ENCODE measurements around the gene KLHL17.
A peak's percentile ranks its signal among the peaks of the same experiment; 100 is the strongest.
"Not testable (repeated sequence)": the region's sequence is repeated elsewhere in the genome, so short reads cannot be mapped to it uniquely, and the experiment has no call there.

KLHL17 gene

DNA sequence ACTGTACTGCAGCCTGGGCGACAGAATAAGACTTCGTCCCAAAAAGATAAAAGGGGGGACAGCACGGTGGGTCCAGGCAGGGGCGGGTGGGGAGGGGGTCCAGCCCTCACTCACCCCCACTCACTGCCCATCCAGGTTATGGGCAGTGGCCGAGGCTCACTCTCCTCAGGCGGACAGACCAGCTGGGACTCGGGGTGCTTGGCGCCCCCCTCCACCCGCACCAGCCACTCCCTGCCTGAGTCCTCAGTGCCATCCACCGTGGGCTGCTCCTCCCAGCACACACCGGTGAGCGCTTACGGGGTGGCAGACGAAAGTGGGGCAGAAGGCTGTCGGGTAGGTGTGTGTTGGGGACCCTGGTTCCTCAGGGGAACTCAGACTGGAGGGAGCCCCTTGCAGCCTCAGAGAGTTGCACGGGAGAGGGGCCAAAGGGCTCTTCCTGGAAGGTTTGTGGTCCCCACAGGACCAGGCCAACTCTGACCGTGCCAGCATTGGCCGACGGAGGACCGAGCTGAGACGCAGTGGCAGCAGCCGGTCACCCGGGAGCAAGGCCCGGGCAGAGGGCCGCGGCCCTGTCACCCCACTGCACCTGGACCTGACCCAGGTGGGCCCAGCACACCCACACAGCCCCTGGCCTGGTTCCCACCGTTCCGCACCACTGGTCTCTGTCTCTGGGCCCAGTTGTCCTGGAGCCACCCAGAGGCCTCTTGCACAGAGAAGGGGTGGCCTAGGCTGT is 12.5 kb downstream of the KLHL17 start:
- TF ChIP-seq JUND (IDR thresholded peaks at IDR 0.05; ENCODE audit: low read depth): no peak
- in situ Hi-C loops (cut with HindIII; ENCODE audit: low pct_unique_long_range_greater_than_20kb, low sequenced_read_pairs): no loop called here

DNA sequence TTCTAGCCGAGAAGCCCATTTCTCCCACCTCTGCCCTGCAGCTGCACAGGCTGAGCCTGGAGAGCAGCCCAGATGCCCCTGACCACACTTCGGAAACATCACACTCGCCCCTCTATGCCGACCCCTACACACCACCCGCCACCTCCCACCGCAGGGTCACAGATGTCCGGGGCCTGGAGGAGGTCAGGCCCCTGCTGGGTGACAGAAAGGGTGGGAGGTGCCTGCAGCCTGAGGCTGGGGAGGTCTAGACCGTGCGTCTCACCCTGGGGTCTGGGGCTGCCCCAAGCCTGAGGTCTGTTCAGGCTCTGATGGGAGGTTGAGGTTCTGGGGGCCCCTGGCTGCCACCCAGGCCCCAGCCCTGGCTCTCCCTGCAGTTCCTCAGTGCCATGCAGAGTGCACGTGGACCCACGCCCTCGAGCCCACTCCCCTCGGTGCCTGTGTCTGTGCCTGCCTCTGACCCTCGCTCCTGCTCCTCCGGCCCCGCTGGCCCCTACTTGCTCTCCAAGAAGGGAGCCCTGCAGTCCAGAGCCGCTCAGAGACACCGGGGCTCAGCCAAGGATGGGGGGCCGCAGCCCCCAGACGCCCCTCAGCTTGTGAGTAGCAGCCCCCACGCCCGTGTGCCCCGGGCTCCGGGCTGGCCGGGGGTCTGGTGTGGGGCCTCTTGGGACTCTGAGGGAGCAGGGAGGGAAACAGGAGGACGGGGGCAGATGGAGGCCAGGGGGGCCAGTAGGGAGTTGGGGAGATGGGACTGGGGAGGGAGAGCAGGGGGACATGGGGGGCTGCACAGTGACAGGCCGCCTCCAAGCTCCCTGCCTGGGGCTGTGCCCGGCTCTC is 13.3 kb downstream of the KLHL17 start:
- DNase-seq (ENCODE audit: low read depth in 1 of 2, low spot score in 1 of 2): no peak
- TF ChIP-seq JUND (IDR thresholded peaks at IDR 0.05; ENCODE audit: low read depth): no peak
- in situ Hi-C loops (cut with HindIII; ENCODE audit: low pct_unique_long_range_greater_than_20kb, low sequenced_read_pairs): no loop called here

More for the DNA sequence above, 12.5 kb downstream of the KLHL17 start:
- no peak for DNase-seq (ENCODE audit: low read depth in 1 of 2, low spot score in 1 of 2)

DNA sequence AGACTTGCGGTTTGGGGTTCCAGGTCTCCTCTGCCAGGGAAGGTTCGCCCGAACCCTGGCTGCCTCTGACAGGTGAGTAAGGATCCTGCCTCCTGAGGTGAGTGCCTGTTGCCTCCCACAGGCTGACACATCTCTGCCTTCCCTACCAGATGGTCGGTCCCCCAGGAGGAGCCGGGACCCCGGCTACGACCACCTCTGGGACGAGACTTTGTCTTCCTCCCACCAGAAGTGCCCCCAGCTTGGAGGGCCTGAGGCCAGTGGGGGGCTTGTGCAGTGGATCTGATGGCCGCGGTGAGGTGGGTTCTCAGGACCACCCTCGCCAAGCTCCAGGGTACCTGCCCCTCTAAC is 13.9 kb downstream of the KLHL17 start:
- no peak for DNase-seq (ENCODE audit: low read depth in 1 of 2, low spot score in 1 of 2)
- in situ Hi-C loops (cut with HindIII; ENCODE audit: low pct_unique_long_range_greater_than_20kb, low sequenced_read_pairs): no loop called here
- no peak for TF ChIP-seq JUND (IDR thresholded peaks at IDR 0.05; ENCODE audit: low read depth)

DNA sequence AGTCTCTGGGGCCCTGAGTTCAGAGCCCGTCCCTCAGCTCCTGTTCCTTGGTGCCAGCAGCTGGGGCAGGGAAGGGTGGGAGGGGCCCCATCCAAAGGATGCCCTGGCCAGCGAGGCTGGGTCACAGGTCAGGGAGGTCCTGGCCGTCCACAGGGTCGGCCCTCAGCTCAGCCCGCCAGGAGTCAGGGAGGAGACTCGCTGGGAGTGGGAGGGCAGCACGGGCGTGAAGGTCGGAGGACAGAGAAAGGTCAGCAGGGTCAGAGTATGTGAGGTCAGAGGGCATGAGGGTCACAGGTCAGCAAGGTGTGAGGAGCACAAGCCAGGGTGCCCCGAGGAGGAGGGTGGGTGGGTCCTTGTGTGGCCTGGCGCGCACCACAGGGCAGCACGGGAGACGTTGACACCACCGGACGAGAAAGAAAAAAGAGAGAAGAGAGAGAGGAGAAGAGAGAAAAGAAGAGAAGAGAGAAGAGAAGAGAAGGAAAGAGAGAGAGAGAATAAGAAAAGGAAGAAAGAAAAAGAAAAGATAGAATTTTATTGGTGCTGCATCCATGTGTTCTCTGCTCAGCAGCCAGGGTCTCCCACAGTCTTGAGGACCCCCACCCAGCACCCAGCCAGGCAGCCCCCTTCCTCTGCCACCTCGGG is 14.4 kb downstream of the KLHL17 start:
- in situ Hi-C loops (cut with HindIII; ENCODE audit: low pct_unique_long_range_greater_than_20kb, low sequenced_read_pairs): no loop called here
- no peak for DNase-seq (ENCODE audit: low read depth in 1 of 2, low spot score in 1 of 2)
- no peak for TF ChIP-seq JUND (IDR thresholded peaks at IDR 0.05; ENCODE audit: low read depth)

DNA sequence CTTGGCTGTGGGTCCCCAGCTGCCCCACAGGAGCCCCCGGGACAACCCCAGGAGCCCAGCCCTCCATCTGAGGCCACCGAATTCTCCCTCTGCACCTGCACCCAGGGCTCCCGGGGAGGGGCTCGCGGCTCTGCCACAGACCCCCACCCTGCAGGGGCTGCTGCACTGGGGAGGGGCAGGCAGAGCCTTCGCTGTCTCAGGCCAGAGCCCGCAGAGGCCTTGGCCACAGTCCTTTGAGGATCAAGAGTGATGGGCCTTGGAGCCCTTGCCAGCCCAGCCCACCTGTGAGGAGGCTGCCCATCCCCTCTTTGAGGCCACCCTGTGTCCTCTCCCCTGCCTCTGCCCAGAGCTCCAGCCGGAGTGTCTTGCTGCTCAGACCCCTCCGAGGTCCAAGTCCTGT is 15.0 kb downstream of the KLHL17 start:
- no peak for TF ChIP-seq JUND (IDR thresholded peaks at IDR 0.05; ENCODE audit: low read depth)
- in situ Hi-C loops (cut with HindIII; ENCODE audit: low pct_unique_long_range_greater_than_20kb, low sequenced_read_pairs): no loop called here
- DNase-seq (ENCODE audit: low read depth in 1 of 2, low spot score in 1 of 2): no peak

DNA sequence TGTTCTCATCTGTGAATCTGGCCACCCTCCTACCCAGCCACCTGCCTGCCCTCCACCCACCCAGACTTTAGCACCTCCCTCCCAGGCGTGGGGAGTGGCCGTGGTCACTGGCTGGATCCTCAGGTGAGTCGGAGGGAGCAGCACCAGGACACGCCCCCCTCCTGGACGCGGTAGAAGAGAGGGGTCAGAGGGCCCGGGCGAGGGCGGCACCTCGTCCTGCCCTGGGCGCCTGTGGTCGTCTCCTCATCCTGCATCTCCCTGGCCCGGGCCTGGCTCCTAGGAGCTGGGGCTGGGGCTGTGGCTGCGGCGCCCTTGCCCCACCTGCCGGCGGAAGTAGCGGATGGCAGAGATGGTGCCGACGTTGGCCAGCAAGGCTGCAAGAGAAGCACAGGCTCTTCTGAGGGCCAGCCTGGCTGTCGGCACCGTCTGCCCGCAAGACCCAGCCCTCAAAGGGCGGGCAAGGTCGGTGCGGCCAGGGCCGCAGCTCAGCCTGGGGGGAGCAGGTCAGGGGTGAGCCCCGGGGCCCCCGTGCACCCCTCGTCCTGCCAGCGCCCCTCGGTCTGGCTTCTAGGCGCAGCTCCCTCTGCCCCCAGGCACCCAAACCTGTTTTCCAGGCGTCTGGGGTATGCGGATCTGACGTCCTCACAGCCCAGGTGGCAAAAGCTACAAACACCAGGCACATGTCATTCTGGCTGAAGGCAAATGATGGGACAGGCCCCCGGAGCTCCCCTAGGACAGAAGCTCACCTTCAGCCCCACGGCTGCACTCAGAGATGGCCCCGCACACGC is 15.7 kb downstream of the KLHL17 start:
- no peak for TF ChIP-seq JUND (IDR thresholded peaks at IDR 0.05; ENCODE audit: low read depth)
- DNase-seq (ENCODE audit: low read depth in 1 of 2, low spot score in 1 of 2): peak; percentile 80 to 93
- in situ Hi-C loops (cut with HindIII; ENCODE audit: low pct_unique_long_range_greater_than_20kb, low sequenced_read_pairs): no loop called here

DNA sequence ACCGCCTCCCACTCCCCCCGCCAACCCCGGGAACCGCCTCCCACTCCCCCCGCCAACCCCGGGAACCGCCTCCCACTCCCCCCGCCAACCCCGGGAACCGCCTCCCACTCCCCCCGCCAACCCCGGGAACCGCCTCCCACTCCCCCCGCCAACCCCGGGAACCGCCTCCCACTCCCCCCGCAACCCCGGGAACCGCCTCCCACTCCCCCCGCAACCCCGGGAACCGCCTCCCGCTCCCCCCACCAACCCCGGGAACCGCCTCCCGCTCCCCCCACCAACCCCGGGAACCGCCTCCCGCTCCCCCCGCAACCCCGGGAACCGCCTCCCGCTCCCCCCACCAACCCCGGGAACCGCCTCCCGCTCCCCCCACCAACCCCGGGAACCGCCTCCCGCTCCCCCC is 16.4 kb downstream of the KLHL17 start:
- DNase-seq (ENCODE audit: low read depth in 1 of 2, low spot score in 1 of 2); in situ Hi-C loops (cut with HindIII; ENCODE audit: low pct_unique_long_range_greater_than_20kb, low sequenced_read_pairs): not testable (repeated sequence)

DNA sequence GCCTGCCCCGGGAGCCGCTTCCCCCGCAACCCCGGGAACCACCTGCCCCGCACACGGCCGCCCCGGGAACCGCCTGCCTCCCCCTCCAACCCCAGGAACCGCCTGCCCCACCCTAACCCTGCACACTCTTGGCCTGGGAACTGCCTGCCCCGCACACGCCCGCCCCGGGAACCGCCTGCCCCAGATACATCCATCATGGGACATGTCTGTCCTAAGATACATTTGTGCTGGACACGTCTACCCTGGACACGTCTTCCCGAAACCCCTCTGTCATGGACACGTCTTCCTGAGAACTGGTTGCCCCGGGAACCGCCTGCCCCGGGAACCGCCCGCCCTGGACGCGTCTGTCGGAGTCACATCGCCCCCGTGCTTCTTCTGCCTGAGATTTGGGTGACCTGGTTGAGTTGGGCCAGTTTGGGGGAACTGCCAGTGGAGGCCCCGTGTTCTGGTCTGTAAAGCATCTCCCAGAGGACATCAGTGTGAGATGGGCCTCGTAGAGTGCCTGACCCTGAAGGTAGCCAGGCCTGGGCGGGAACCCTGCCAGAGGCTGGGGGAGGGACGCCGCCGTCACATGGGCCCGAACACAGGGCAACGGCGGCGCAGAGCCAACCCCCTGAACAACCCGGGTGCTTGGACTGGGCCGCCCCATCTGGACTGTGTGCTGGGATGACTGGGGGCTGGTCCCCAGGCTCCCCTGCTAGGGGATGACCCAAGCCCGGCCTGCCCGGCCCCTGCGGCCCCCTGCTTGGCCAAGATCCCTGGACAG is 17.9 kb downstream of the KLHL17 start:
- no peak for TF ChIP-seq JUND (IDR thresholded peaks at IDR 0.05; ENCODE audit: low read depth)
- in situ Hi-C loops (cut with HindIII; ENCODE audit: low pct_unique_long_range_greater_than_20kb, low sequenced_read_pairs): no loop called here
- DNase-seq (ENCODE audit: low read depth in 1 of 2, low spot score in 1 of 2): peak in 1 of 2 experiments; percentile 47

DNA sequence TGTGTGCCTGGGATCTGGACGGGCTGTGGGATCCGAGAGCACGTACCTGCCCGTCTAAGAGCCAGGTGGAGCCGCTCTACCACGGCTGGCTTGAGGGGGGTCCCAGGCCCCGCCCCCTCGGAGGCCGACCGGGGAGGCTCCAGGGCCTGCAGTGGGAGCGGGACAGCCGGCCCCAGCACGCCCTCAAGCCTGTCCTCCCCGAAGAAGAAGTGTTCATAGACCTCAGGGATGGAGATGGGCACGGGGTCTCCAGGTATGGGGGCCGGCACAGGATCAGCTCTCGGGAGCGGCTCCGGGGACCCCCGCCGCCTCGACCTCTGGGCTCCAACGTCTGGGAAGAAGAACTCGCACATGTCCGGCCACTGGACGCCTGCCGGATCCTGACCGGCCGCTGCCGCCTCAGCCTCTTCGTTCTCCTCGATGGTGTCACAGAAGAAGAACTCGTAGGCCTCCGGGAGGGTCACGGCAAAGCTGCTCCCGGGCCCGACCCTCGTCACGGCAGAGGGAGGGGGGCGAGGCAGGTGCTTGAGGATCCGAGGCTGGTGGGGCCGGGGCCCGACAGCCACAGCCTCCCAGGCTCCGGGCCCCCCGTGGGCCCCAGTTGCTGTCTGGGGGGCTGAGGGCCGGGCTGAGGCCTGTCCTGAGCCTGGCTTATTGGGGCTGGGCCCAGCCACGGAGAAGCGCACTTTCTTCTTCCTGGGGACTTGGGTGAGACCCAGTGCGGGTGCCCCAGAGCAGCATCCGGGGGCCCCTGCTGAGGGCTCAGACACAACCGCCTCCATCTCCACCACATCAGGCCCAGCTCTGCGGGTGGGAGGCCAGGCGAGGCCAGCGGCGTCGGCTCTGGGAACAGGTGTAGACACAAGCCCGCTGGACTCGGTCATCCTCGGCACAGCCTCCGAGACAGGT is 18.7 kb downstream of the KLHL17 start:
- TF ChIP-seq JUND (IDR thresholded peaks at IDR 0.05; ENCODE audit: low read depth): no peak
- DNase-seq (ENCODE audit: low read depth in 1 of 2, low spot score in 1 of 2): no peak
- in situ Hi-C loops (cut with HindIII; ENCODE audit: low pct_unique_long_range_greater_than_20kb, low sequenced_read_pairs): no loop called here

DNA sequence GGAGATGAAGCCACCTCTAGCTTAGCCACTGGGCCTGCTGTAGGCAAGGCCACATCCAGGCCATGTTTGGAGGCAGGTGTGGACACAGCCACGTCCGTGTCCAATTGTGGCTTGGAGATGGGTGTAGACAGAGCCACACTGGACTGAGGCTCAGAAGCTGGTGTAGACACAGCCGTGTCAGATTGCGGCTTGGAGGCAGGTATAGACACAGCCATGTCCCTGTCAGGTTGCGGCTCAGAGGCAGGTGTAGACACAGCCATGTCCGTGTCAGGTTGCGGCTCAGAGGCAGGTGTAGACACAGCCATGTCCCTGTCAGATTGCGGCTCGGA is 19.3 kb downstream of the KLHL17 start:
- no peak for DNase-seq (ENCODE audit: low read depth in 1 of 2, low spot score in 1 of 2)
- in situ Hi-C loops (cut with HindIII; ENCODE audit: low pct_unique_long_range_greater_than_20kb, low sequenced_read_pairs): no loop called here

DNA sequence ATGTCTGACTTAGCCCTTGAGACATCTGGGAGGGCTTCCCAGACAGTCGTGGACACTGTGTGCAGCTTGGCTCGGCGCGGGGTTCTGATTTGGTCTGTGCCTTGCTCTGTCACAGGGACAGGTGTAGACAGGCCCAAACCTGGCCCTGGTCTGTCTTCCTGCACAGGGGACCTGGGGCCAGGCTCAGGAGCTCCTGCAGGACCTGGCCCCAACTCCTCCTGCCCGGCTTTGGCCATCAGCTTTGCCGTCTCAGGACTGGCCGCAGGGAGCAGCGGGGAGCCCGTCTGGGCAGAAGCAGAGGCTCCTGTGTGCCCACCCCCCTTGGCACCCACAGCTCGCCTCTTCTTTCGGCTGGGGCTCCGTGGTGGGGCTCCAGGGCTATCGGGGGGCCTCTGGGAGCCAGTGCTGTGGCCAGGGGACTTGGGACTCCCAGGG is 19.8 kb downstream of the KLHL17 start:
- no peak for DNase-seq (ENCODE audit: low read depth in 1 of 2, low spot score in 1 of 2)
- in situ Hi-C loops (cut with HindIII; ENCODE audit: low pct_unique_long_range_greater_than_20kb, low sequenced_read_pairs): no loop called here
- no peak for TF ChIP-seq JUND (IDR thresholded peaks at IDR 0.05; ENCODE audit: low read depth)

More for the DNA sequence above, 19.3 kb downstream of the KLHL17 start:
- TF ChIP-seq JUND (IDR thresholded peaks at IDR 0.05; ENCODE audit: low read depth): no peak

All from T47D (cell line).